K562 (cell line): ENCODE data around the gene SPINK5.

ENCODE experiments used
- CTCF ChIP-seq, 3 experiments: IDR thresholded peaks in 2 of 3; conservative IDR thresholded peaks in 1 of 3; 2 replicates each; pipeline ENCODE4 v1.5.1; 2011 to 2012; ENCODE audit warnings: low read length in 3 of 3, mild to moderate bottlenecking in 3 of 3, control low read depth in 2 of 3, improper control_type of control experiment in 1 of 3, inconsistent platforms in 1 of 3, low read depth in 1 of 3, mixed read lengths in 1 of 3, moderate library complexity in 1 of 3; ENCODE audit not compliant: insufficient read depth in 2 of 3
- DACH1 ChIP-seq: fragments of 450-650 bp; IDR thresholded peaks from 2 replicates; pipeline ENCODE4 v1.6.1; 2018; ENCODE audit not compliant: partially characterized antibody
- E2F8 ChIP-seq: fragments of 450-650 bp; IDR thresholded peaks from 2 replicates; pipeline ENCODE4 v1.7.1; 2018; ENCODE audit warnings: mild to moderate bottlenecking, low read depth; ENCODE audit not compliant: partially characterized antibody
- FOXP4 ChIP-seq: sonication (generic); formaldehyde crosslinking; IDR thresholded peaks from 2 replicates; pipeline ENCODE4 v1.8.0; 2022; ENCODE audit warnings: mild to moderate bottlenecking, missing genetic modification reagents, borderline replicate concordance
- IRF2 ChIP-seq: sonication (generic); formaldehyde crosslinking; IDR thresholded peaks from 2 replicates; pipeline ENCODE4 v1.8.1; 2022; ENCODE audit warnings: mild to moderate bottlenecking, missing genetic modification reagents
- ZNF239 ChIP-seq: fragments of 250-450 bp; sonication (Bioruptor Pico); IDR thresholded peaks from 2 replicates; pipeline ENCODE4 v1.4.0; 2020; ENCODE audit warnings: mild to moderate bottlenecking

DNA sequence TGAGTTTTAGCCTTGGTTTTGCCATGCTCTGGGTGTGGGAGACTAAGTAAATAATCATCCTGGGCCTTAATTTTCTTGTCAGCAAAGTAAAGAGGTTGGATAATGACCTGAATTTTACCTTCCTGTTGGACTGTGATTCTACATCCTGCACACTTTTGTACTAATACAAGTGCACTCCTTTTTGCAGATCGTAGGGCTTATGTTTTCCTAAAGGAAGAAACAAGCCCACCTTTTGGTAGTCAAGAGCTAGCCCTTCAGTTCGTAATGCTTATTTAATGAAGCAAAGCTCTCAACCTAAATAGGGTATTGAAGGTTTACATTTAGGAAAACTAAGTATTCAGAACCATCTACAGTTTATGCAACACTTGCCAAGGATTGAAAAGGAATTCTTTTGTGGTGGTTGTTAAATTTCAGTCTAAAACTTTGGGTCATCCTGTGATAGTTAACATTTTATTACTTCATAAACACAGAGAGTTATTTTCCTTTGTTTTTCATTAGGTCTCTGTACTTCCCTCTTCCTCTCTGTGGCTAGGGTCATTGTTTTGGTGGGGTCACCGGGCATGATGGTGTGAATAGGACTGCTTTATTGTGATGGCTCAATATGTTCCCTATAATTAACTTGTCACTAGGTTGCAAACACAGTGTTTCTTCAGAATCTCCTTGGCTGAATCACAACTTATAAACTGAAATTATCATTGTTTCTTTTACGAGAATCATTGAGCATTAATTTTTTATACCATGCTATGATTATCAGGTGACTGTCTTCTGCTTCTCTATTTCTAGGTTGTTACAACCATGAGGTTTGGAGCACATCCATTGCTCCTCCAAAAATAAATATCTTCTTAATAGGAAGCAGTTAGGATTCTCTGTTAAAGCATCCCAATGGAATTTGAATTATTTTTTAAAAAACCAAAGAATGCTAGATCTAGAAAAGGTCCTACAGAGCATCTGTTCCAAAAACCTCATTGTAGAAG is 28.5 kb downstream of the SPINK5 start:
- no peak for TF ChIP-seq CTCF (IDR thresholded peaks at IDR 0.05 in 2 of 3, conservative IDR thresholded peaks at IDR 0.05 in 1 of 3; ENCODE audit: insufficient read depth in 2 of 3, low read depth in 1 of 3, low read length in 3 of 3)
- TF ChIP-seq ZNF239: no peak
- no peak for TF ChIP-seq FOXP4 (CRISPR knock-in tag)
- TF ChIP-seq IRF2 (CRISPR knock-in tag): no peak
- no peak for TF ChIP-seq E2F8
- TF ChIP-seq DACH1: no peak
